Measurements from ENCODE around the gene IQCH.

IQCH gene

GRCh38 chr15:67550522-67550921 is 295.9 kb downstream of the IQCH start:
- no peak overlapping the region for H3K4me3 ChIP-seq (ENCODE audit: low read depth, low read length)
- TF ChIP-seq, protein P1, sequence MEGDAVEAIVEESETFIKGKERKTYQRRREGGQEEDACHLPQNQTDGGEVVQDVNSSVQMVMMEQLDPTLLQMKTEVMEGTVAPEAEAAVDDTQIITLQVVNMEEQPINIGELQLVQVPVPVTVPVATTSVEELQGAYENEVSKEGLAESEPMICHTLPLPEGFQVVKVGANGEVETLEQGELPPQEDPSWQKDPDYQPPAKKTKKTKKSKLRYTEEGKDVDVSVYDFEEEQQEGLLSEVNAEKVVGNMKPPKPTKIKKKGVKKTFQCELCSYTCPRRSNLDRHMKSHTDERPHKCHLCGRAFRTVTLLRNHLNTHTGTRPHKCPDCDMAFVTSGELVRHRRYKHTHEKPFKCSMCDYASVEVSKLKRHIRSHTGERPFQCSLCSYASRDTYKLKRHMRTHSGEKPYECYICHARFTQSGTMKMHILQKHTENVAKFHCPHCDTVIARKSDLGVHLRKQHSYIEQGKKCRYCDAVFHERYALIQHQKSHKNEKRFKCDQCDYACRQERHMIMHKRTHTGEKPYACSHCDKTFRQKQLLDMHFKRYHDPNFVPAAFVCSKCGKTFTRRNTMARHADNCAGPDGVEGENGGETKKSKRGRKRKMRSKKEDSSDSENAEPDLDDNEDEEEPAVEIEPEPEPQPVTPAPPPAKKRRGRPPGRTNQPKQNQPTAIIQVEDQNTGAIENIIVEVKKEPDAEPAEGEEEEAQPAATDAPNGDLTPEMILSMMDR (IDR thresholded peaks at IDR 0.05; ENCODE audit: low read depth, low read length, missing control alignments), result no peak
- no peak for DNase-seq (ENCODE audit: low read depth)
- in situ Hi-C loops (cut with HindIII; ENCODE audit: low sequenced_read_pairs), result no loop called here

GRCh38 chr15:67551207-67551743 is 296.7 kb downstream of the IQCH start:
- in situ Hi-C loops (cut with HindIII; ENCODE audit: low sequenced_read_pairs), result no loop called here

More at GRCh38 chr15:67551207-67551743, 296.7 kb downstream of the IQCH start:
- TF ChIP-seq, protein P1 (IDR thresholded peaks at IDR 0.05; ENCODE audit: low read depth, low read length, missing control alignments), result no peak
- DNase-seq (ENCODE audit: low read depth), result no peak
- H3K4me3 ChIP-seq (ENCODE audit: low read depth, low read length), result no peak overlapping the region
